NCI-H2196 (cell line): ENCODE data around the gene NXN.
"Not testable (repeated sequence)": the region's sequence is repeated elsewhere in the genome, so short reads cannot be mapped to it uniquely, and the experiment has no call there.

Experiments
- DNase-seq: peaks from one replicate; lab custom pipeline; 2025; ENCODE audit not compliant: unreplicated experiment; lab: John Stamatoyannopoulos, UW

Gene NXN

DNA sequence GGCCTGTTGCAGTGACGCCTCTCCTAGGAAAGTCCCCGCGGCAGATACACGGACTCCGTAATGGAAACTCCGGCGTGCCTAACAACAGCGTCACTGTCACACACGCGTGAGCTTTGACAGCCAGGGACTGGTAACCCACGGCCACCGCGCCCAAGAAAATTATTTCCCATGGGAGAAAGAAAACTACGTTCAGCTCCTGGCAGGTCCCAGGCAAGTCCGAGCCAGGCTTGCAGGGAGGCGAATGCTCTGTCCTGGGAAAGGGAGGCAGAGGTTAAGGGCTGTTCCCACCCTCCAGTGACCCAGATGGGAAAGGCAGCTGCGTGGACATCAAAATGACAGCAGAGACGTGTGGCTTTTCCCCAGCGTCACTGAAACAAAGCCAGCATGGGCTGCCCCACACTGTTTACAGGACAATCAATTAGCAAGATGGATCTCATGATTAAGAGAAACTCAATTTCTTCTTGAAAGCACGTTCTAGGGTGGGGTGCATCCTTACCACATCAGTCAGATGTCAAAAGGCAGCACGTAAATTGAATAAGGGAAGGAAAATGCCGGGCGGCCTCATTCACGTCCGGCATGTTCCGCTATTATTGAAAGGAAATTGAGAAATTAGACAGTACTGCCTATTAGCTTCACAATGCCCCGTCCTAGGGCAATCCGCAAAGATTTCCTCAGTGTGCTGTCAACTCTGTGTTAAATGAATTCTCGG, 82.5 kb downstream of the NXN start:
- DNase-seq = no peak

- no peak for DNase-seq
These were observed 83.1 kb downstream of the NXN start for GRCh38 chr17:896454-896853.

DNA sequence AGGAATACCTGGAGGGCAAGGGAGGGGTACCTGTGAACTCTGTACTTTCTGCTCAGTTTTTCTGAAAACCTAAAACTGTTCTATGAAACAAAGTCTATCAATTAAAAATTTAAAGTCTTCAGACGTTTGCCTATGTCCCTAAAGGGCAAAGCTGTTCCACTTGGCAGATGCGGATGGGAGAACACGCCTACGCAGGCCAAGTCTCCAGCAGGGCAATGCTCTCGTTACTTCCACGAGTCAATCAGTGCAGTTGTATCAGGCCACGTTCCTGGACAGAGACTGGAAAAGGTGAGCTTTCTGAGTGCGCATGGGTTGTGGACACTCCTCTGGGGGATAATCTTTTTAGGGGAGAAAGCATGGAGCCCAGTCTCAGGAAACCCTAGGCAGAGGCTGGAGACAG, 86.6 kb downstream of the NXN start:
- no peak for DNase-seq

GRCh38 chr17:888998-889441, 90.6 kb downstream of the NXN start:
- no peak for DNase-seq

- DNase-seq = no peak
These were observed 91.9 kb downstream of the NXN start for GRCh38 chr17:887551-888209.

DNA sequence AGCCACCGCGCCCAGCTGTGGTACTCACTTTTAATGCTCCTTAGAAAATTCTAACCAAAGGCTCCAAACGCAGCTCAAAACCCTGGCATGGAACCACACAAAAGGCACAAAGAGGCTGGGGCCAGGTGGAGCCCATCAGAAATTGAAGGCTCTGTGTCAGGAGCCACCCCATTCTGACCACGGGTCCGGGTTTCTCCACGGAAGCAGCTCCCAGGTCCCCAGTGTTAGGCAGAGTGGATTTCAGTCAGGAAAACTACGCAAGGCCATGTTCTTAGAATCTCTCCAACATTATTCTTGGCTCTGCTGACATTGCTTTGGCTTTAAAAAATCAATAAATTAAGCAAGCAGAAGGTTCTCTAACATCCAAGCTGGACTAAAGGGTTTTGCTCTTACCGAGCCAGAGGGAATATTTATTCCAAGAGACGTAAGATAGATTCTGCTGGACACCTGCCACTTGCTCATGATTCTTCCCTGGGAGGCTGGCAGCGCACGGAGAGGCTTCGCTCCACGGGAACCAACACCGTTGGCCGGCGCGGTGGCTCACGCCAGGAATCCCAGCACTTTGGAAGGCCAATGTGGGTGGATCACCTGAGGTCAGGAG, 93.5 kb downstream of the NXN start:
- no peak for DNase-seq

DNA sequence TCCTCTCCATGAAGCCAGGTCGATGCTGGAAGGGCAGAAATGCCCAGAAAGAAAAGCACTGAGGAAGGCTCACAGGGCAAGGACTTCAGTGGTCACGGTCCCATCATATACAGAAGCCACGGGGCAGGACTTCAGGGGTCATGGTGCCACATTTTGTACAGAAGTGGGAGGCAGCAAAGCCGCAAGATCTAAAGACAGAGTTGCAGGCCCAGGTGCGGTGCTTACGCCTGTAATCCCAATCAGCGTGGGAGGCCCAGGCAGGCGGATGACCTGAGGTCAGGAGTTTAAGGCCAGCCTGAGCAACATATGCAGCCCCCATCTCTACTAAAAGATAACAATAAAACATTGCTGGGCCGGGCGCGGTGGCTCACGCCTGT, 96.0 kb downstream of the NXN start:
- DNase-seq = no peak

DNA sequence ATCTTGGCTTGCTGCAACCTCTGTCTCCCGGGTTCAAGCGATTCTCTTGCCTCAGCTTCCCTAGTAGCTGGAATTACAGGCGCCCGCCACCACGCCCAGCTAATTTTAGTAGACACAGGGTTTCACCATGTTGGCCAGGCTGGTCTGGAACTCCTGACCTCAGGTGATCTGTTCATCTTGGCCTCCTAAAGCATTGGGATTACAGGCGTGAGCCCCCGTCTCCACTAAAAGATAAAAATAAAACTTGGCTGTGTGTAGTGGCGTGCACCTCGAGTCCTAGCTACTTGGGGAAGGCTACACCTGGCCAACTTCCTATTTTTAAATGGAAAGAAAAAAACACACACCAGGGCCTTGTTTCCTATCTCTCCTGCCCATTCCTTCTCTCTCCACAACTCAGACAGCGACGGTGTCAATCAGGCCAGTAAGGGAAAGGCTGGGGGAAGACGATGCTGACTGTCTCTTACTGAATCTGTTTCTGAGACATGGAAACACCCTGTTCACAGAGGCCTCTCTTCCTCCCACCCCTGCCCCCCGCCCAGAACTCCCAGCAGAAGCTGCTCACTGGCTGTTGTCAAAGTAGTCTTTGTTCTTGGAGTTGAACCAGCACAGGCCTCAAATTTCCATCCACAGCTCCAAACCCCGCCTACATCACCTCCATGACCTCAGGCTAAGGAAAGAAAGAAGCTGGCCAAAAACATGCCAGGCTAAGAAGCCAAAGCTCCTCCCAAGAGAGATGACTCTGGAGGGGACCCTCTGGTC, 96.6 kb downstream of the NXN start:
- DNase-seq = peak; percentile 7

GRCh38 chr17:881778-882177, 97.8 kb downstream of the NXN start:
- no peak for DNase-seq

- no peak for DNase-seq
These were observed 98.9 kb downstream of the NXN start for GRCh38 chr17:880443-881269.

GRCh38 chr17:879546-880442, 99.8 kb downstream of the NXN start:
- DNase-seq = peak; percentile 9

DNA sequence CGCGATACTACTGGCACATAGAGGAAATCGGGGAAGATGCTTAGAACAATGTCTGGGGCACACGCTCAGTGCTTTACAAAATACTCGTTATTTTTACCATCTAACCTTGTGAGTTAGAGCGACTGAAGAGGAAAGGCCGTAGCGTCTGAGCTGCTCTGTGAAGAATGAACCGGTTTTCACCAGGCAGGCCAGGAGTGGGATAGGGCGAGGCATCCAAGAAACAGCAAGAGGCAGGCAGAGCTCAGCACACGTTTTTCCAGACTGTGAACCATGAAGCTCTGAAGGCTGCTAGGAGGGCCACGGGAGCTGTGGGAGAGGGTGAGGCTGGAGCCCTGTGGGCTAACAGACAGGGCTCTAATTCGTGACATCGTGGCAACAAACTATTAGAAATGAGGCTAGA, 101.9 kb downstream of the NXN start:
- no peak for DNase-seq

DNA sequence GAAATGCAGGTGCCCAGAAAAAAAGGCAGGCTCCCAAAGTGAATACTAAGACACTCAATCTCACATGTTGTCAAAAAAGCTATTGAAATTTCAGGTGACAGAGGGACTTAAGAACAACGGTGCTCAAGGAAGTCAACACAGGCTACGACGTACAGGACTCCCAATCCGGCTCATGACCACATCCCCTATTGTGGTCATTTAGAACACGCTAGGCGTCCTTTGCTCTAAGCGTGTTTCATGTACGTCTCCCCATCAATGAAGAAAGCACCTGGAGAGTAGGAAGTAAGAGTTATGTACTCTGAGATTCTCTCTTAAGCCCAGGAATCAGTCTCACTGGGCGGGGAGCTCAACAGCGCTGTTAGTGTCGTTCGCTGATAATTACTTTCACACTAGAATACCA, 103.3 kb downstream of the NXN start:
- no peak for DNase-seq

- not testable (repeated sequence) for DNase-seq
These were observed 105.0 kb downstream of the NXN start for GRCh38 chr17:874590-874989.

DNA sequence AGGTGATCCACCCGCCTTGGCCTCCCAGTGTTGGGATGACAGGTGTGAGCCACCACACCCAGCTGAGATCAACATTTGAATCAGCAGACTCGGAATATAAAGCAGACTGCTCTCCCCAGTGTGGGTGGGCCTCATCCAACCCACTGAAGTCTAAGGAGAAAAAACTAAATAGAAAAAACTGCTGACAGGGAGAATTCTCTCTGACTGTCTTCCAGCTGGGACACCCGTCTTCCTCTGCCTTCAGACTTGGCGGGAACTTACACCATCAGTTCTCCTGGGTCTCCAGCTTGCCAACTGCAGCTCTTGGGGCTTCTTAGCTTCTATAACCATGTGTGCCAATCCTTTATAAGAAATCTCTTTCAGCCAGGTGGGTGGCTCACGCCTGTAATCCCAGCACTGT, 106.7 kb downstream of the NXN start:
- no peak for DNase-seq

- no peak for DNase-seq
These were observed 107.6 kb downstream of the NXN start for GRCh38 chr17:871751-872519.

- no peak for DNase-seq
These were observed 109.7 kb downstream of the NXN start for GRCh38 chr17:869567-870525.

- DNase-seq = no peak
These were observed 110.5 kb downstream of the NXN start for GRCh38 chr17:869086-869485.
